Thyroid gland (tissue), 4 donors: ENCODE data around the gene FAM53A. TPM values are rescaled to one million over a fixed set of nuclear protein-coding genes. Genes with fewer than 3 reads are reported as not detected.

ENCODE experiments used
- DNase-seq, 2 donors: peaks; one replicate each; pipeline ENCODE4 v3.0.0-alpha.2; 2019
- H3K27ac ChIP-seq, 3 donors: fragments of 200-600 bp; sonication (generic); 1 replicate in 2 of 3; 2 replicates in 1 of 3; pipeline ENCODE4 v1.5.1; 2016 to 2019; ENCODE audit warnings: mild to moderate bottlenecking in 1 of 3, moderate library complexity in 1 of 3
- H3K27me3 ChIP-seq: fragments of 200-600 bp; sonication (generic); one replicate; pipeline ENCODE4 v1.5.1; 2019
- H3K36me3 ChIP-seq, 2 donors: fragments of 200-600 bp; sonication (generic); one replicate each; pipeline ENCODE4 v1.5.1; 2016 to 2019
- H3K4me1 ChIP-seq, 2 donors: fragments of 200-600 bp; sonication (generic); one replicate each; pipeline ENCODE4 v1.5.1; 2017 to 2019
- H3K4me3 ChIP-seq, 3 donors: fragments of 200-600 bp; sonication (generic); replicated peaks in 1 of 3; 1 replicate in 2 of 3; 2 replicates in 1 of 3; pipeline ENCODE4 v1.5.1; 2016; ENCODE audit warnings: mild to moderate bottlenecking in 1 of 3
- H3K9me3 ChIP-seq: fragments of 200-600 bp; sonication (generic); one replicate; pipeline ENCODE4 v1.5.1; 2017
- CTCF ChIP-seq, 6 experiments: fragments of 200-600 bp in 3 of 6; fragments of 450-650 bp in 3 of 6; sonication (generic) in 3 of 6; IDR thresholded peaks; one replicate each; pipeline ENCODE4 v1.5.1; 2016 to 2019; ENCODE audit warnings: antibody characterized with exemption in 6 of 6, mild to moderate bottlenecking in 2 of 6, inconsistent platforms in 1 of 6, moderate library complexity in 1 of 6
- POLR2A ChIP-seq, 2 donors: fragments of 450-650 bp; IDR thresholded peaks; one replicate each; pipeline ENCODE4 v1.6.1; 2017; ENCODE audit warnings: antibody characterized with exemption in 2 of 2, mild to moderate bottlenecking in 2 of 2, moderate library complexity in 1 of 2
- WGBS, 2 donors: methylation state at CpG; one replicate each; pipeline ENCODE4 v1.1.5; 2017; 5-methylcytosine and 5-hydroxymethylcytosine counted together
- intact Hi-C: fragments of 100-400 bp; cut with DNase I; formaldehyde crosslinking; loops from one replicate; pipeline ENCODE4 v1.15.1; 2023
- total RNA-seq, 4 donors: library from RNA; depleted of rRNA; stranded (reverse); fragments of >200 nt; gene quantifications; one replicate each; pipeline ENCODE4 v1.2.3, GENCODE V29; 2016

The FAM53A gene
- total RNA-seq, 4 donors from 2014 or later, result 17.5 to 34.9 (median 21.7) TPM

GRCh38 chr4:1669270-1669669 lies 14.8 kb downstream of the FAM53A start:
- Histone ChIP-seq H3K9me3 (no peaks in the 10 kb centered on the region), H3K4me1 (no peaks in the 10 kb centered on the region), H3K27ac (no peak overlapping the region), H3K4me3 (no peak overlapping the region), H3K36me3 (no peaks in the 10 kb centered on the region), H3K27me3 (no peaks in the 10 kb centered on the region)
- 89 to 98% methylated on average over 4 to 5 of the region's 12 CpGs for WGBS, 2 donors
- no peak for DNase-seq
- TF ChIP-seq CTCF (IDR thresholded peaks at IDR 0.05), result no peak
- no peak for TF ChIP-seq POLR2A (IDR thresholded peaks at IDR 0.05)
- intact Hi-C loops, result no loop called here

- Histone ChIP-seq H3K4me3 (no peak overlapping the region), H3K27ac (no peak overlapping the region), H3K9me3 (no peaks in the 10 kb centered on the region), H3K4me1 (no peaks in the 10 kb centered on the region), H3K27me3 (no peaks in the 10 kb centered on the region), H3K36me3 (no peaks in the 10 kb centered on the region)
- WGBS, 2 donors, result 86 to 96% methylated on average over 1 to 5 of the region's 8 CpGs
- intact Hi-C loops, result no loop called here
- no peak for DNase-seq
- TF ChIP-seq POLR2A (IDR thresholded peaks at IDR 0.05), result no peak
- no peak for TF ChIP-seq CTCF (IDR thresholded peaks at IDR 0.05)
These were observed 15.6 kb downstream of the FAM53A start for GRCh38 chr4:1668488-1668840.

GRCh38 chr4:1667273-1667672 lies 16.8 kb downstream of the FAM53A start:
- intact Hi-C loops, result no loop called here
- no peaks in the 10 kb centered on the region for H3K4me1 ChIP-seq

GRCh38 chr4:1666391-1666790 lies 17.7 kb downstream of the FAM53A start:
- 72 to 89% methylated on average over 11 to 12 of the region's 12 CpGs for WGBS, 2 donors

More at GRCh38 chr4:1667273-1667672, 16.8 kb downstream of the FAM53A start:
- no peak for TF ChIP-seq CTCF (IDR thresholded peaks at IDR 0.05)
- TF ChIP-seq POLR2A (IDR thresholded peaks at IDR 0.05), result no peak
- H3K9me3 ChIP-seq, result no peaks in the 10 kb centered on the region
- H3K27me3 ChIP-seq, result no peaks in the 10 kb centered on the region
- no peak overlapping the region for H3K4me3 ChIP-seq
- no peak overlapping the region for H3K27ac ChIP-seq
- H3K36me3 ChIP-seq, result no peaks in the 10 kb centered on the region
- no peak for DNase-seq
- 90 to 93% methylated on average over 15 of the region's 15 CpGs for WGBS, 2 donors

GRCh38 chr4:1664141-1664540 lies 20.0 kb downstream of the FAM53A start:
- Histone ChIP-seq H3K4me1 (no peaks in the 10 kb centered on the region), H3K9me3 (no peaks in the 10 kb centered on the region), H3K36me3 (no peaks in the 10 kb centered on the region), H3K27me3 (no peaks in the 10 kb centered on the region), H3K4me3 (no peak overlapping the region), H3K27ac (no peak overlapping the region)
- no peak for TF ChIP-seq POLR2A (IDR thresholded peaks at IDR 0.05)
- TF ChIP-seq CTCF (IDR thresholded peaks at IDR 0.05), result no peak
- intact Hi-C loops, result no loop called here
- WGBS, 2 donors, result 87 to 93% methylated on average over 8 of the region's 8 CpGs
- DNase-seq, result no peak

More at GRCh38 chr4:1666391-1666790, 17.7 kb downstream of the FAM53A start:
- no peaks in the 10 kb centered on the region for H3K9me3 ChIP-seq
- no peak for DNase-seq
- no peaks in the 10 kb centered on the region for H3K36me3 ChIP-seq
- no peaks in the 10 kb centered on the region for H3K4me1 ChIP-seq
- no peak overlapping the region for H3K4me3 ChIP-seq
- no peaks in the 10 kb centered on the region for H3K27me3 ChIP-seq
- TF ChIP-seq POLR2A (IDR thresholded peaks at IDR 0.05) (no peak), CTCF (IDR thresholded peaks at IDR 0.05) (no peak)
- no peak overlapping the region for H3K27ac ChIP-seq
- intact Hi-C loops, result no loop called here
